ENCODE results near the gene CC2D1A. TPM values are rescaled to one million over a fixed set of nuclear protein-coding genes. Genes with fewer than 3 reads are reported as not detected.
A peak's percentile ranks its signal among the peaks of the same experiment; 100 is the strongest.

The CC2D1A gene
- total RNA-seq, result 10 to 100 TPM; 29.3 to 36.4 (median 31.3) TPM

DNA sequence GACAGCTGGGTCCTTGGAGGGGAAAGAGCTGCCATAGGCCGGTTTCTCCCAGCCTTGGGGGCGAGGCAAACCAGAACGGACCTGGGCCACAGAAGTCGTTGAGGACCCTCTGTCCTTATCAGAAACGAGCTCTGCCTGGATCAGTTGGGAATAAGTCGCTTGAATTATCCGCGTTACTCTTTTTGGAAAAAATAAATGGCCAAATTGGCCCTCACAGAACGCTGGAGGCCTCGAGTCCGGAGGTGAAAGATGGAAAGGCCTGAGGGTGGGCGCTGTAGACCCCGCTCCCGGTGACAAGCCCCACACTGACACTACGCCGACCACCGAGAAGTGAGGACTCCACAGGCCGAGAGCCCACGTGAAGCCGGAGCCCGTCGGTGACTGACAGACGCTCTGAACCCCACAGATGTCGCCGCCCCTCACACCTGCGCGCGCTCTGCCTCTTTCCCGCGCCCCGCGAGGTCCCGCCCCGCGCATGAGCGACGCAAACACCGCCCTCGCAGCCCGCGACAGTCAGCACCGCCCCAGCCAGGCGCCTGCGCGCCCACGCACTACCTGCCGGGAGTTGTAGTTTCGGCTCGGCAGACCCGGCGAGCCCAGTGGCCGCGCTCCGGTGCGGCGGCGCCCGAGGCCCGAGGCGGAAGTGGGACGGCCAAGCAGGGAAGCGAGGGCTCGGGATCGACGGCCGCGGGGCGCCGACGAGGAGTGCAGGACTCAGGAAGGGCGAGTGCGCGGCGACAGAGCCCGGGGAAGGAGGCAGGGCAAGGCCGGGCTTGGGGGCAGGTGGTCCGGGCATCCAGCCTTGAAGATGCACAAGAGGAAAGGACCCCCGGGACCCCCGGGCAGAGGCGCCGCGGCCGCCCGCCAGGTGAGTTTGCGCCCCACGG, at the start of gene CC2D1A, which contains the start of gene BRME1:
CC2D1A (plus strand) TSS at position 568 of the 887 bp plus-strand sequence; CDS start at position 809, 241 bp downstream.
BRME1 (minus strand) TSS at position 484 of the 887 bp plus-strand sequence. CDS start 1,225 bp downstream, outside the sequence.
- 13 to 24% methylated on average over 28 to 36 of the region's 86 CpGs for WGBS, 2 donors
- DNase-seq, result peak; percentile 93 to 94

DNA sequence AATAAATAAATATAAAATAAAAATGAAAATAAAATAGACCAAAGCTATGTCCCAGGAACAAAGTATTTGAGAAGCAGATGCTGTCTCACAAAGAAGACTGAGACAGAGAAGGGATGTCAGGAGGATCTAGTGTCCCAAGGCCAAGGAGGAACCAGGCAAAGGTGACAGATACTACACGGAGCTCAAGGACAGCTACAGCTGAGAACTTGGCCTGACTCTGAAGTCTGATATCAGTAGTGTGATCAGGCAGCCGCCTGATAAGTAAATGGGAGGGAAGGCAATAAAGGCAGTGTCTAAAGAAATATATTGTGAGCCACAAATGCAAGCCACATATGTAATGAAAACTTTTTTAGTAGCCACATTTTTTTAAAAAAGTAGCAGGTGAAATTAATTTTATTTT, 49.5 kb upstream of the CC2D1A start:
- H3K4me1 ChIP-seq, result peaks cover under 1 to 16% of the 10 kb centered on the region in 2 donors
- no peak overlapping the region for H3K4me3 ChIP-seq (replicated peaks in 1 of 3)
- no peaks in the 10 kb centered on the region for H3K36me3 ChIP-seq
- TF ChIP-seq, protein P1, sequence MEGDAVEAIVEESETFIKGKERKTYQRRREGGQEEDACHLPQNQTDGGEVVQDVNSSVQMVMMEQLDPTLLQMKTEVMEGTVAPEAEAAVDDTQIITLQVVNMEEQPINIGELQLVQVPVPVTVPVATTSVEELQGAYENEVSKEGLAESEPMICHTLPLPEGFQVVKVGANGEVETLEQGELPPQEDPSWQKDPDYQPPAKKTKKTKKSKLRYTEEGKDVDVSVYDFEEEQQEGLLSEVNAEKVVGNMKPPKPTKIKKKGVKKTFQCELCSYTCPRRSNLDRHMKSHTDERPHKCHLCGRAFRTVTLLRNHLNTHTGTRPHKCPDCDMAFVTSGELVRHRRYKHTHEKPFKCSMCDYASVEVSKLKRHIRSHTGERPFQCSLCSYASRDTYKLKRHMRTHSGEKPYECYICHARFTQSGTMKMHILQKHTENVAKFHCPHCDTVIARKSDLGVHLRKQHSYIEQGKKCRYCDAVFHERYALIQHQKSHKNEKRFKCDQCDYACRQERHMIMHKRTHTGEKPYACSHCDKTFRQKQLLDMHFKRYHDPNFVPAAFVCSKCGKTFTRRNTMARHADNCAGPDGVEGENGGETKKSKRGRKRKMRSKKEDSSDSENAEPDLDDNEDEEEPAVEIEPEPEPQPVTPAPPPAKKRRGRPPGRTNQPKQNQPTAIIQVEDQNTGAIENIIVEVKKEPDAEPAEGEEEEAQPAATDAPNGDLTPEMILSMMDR (IDR thresholded peaks at IDR 0.05), result no peak
- no peak for TF ChIP-seq POLR2A (IDR thresholded peaks at IDR 0.05)
- intact Hi-C loops (cut with DNase I), result no loop called here
- no peak overlapping the region for H3K27ac ChIP-seq
- H3K27me3 ChIP-seq, result no peaks in the 10 kb centered on the region
- DNase-seq, result no peak
- no peaks in the 10 kb centered on the region for H3K9me3 ChIP-seq
- 77 to 82% methylated on average over 2 of the region's 2 CpGs for WGBS, 2 donors

More for the DNA sequence above, at the start of gene CC2D1A, which contains the start of gene BRME1:
- no peaks in the 10 kb centered on the region for H3K27me3 ChIP-seq
- peak in 1 of 2 donors; percentile 66 for TF ChIP-seq POLR2A (IDR thresholded peaks at IDR 0.05)
- TF ChIP-seq, protein P1 (IDR thresholded peaks at IDR 0.05), result no peak
- peaks cover 0 to 5% of the 10 kb centered on the region in 2 donors for H3K36me3 ChIP-seq
- peak within 1 kb of the TSS in 2 of 3 donors; percentile 41 to 73 for H3K27ac ChIP-seq
- intact Hi-C loops (cut with DNase I), result no loop called here
- H3K9me3 ChIP-seq, result no peaks in the 10 kb centered on the region
- H3K4me1 ChIP-seq, result peaks cover 14% of the 10 kb centered on the region in 2 donors
- H3K4me3 ChIP-seq (replicated peaks in 1 of 3), result peak within 1 kb of the TSS; percentile 33 to 91 (median 63)

DNA sequence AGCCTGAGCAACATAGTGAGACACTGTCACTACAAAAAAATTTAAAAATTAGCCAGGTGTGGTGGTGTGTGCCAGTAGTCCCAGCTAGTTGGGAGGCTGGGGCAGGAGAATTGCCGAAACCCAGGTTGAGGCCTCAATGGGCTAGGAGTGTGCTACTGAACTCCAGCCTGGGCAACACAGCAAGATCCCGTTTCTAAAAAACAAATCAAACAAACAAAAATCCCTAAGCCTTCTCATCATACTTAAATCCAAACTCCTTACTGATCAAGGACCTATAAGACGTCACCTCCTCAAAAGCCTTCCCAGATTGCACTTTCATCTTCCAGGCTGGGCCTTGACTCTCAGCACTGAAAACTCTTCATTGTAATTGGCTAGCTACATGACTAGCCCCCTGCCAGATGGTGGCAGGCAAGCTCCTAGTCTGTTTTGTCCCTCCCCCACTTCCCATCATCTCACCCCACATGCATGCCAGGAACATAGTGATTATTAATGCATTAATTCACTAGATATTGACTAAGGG, 46.6 kb upstream of the CC2D1A start:
- no peak for DNase-seq
- Histone ChIP-seq H3K4me3 (replicated peaks in 1 of 3) (no peak overlapping the region), H3K4me1 (peaks cover 0 to 11% of the 10 kb centered on the region in 2 donors), H3K9me3 (no peaks in the 10 kb centered on the region), H3K36me3 (no peaks in the 10 kb centered on the region), H3K27ac (no peak overlapping the region), H3K27me3 (no peaks in the 10 kb centered on the region)
- WGBS, 2 donors, result 94 to 100% methylated on average over 3 of the region's 3 CpGs
- TF ChIP-seq POLR2A (IDR thresholded peaks at IDR 0.05), result no peak
- TF ChIP-seq, protein P1 (IDR thresholded peaks at IDR 0.05), result no peak
- intact Hi-C loops (cut with DNase I), result no loop called here

DNA sequence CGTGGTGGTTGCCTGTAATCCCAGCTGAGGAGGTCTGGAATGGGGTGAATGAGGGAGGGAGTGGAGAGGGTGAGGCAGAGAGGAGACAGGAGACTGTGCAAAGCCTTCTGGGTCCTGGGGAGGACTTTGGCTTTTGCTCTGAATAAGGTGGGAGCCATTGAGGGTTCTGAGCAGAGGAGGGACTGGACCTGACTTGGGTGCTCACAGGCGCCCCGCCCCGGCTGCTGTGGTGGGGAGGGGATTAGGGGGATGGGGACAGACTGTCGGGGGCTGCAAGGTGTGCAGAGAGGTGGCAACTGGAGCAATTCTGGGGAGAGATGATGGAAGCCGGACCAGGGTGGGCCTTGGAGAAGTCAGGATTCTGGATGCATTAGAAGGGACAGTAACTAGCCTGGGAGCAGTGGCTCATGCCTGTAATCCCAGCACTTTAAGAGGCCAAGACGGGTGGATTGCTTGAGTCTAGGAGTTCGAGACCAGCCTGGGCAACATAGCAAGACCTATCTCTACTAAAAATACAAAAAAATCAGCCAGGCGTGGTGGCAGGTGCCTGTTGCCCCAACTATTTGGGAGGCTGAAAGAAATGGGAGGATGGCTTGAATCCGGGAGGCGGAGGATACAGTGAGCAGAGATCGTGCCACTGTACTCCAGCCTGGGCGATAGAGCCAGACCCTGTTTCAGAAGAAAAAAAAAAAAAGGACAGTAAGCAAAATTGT, 45.2 kb upstream of the CC2D1A start:
- intact Hi-C loops (cut with DNase I), result no loop called here

More for the DNA sequence above, 45.2 kb upstream of the CC2D1A start:
- H3K4me1 ChIP-seq, result peaks cover 0 to 16% of the 10 kb centered on the region in 2 donors
- H3K36me3 ChIP-seq, result no peaks in the 10 kb centered on the region
- 79% methylated on average over 13 of the region's 13 CpGs for WGBS, 2 donors
- H3K27me3 ChIP-seq, result no peaks in the 10 kb centered on the region
- no peaks in the 10 kb centered on the region for H3K9me3 ChIP-seq
- H3K27ac ChIP-seq, result peak overlapping the region in 2 of 3 donors; percentile 89 to 92
- H3K4me3 ChIP-seq (replicated peaks in 1 of 3), result no peak overlapping the region
- no peak for DNase-seq
- TF ChIP-seq, protein P1 (IDR thresholded peaks at IDR 0.05), result no peak
- TF ChIP-seq POLR2A (IDR thresholded peaks at IDR 0.05), result no peak
